Fibroblast of villous mesenchyme (primary cell): ENCODE results near the gene CRTAC1. TPM values are rescaled to one million over a fixed set of nuclear protein-coding genes. Genes with fewer than 3 reads are reported as not detected.

ENCODE experiments used
- DNase-seq: peaks from one replicate; pipeline ENCODE4 v3.0.0-alpha.2; 2010; ENCODE audit warnings: low read depth
- H3K4me3 ChIP-seq: 2 replicates; pipeline ENCODE4 v1.5.1; 2011; ENCODE audit warnings: low read depth, mild to moderate bottlenecking, low read length
- total RNA-seq: library from RNA; depleted of rRNA; stranded (reverse); fragments of >200 nt; gene quantifications from 2 replicates; pipeline ENCODE4 v1.2.3, GENCODE V29; 2012
- TF ChIP-seq, protein P1 (sequence below): IDR thresholded peaks from 2 replicates; pipeline ENCODE4 v1.5.1; 2012; ENCODE audit warnings: low read depth, mild to moderate bottlenecking, low read length; ENCODE audit not compliant: insufficient read depth

The CRTAC1 gene
- total RNA-seq, 1 donor = not detected

DNA sequence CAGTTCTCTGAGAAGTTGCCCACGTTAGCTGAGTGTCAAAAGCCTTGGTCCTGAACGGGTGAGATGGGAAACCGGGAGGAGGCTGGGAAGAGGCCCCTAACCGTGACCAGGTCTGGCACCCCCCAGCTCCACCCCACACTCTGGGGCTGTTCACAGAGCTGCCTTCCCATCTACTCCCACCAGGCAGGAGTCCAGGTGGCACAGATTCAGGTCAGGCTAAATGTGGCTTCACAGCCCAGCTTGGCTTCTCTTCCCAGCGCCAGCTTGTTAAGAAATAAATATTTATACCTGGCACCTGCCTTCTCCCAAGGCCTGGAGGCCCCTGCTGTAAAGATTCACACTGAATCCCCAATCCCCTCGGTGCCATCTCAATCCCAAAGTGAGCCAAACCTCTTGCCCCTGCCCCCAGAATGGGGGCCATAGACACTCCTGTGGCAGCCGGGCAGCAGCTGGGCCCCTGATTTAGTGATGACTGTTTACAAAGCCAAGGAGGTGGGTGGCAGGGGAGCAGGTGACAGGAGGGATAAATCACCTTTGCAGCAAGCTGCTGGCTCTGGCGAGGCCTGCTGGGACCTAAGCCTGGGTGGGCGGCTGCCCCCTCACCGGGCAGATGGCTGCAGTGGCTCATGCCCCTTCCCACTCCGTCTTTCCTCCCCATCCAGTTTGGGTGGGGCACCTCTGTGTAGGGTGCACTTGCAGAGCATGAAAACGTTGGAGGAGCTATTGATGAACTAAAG is 108.2 kb downstream of the CRTAC1 start:
- TF ChIP-seq, protein P1, sequence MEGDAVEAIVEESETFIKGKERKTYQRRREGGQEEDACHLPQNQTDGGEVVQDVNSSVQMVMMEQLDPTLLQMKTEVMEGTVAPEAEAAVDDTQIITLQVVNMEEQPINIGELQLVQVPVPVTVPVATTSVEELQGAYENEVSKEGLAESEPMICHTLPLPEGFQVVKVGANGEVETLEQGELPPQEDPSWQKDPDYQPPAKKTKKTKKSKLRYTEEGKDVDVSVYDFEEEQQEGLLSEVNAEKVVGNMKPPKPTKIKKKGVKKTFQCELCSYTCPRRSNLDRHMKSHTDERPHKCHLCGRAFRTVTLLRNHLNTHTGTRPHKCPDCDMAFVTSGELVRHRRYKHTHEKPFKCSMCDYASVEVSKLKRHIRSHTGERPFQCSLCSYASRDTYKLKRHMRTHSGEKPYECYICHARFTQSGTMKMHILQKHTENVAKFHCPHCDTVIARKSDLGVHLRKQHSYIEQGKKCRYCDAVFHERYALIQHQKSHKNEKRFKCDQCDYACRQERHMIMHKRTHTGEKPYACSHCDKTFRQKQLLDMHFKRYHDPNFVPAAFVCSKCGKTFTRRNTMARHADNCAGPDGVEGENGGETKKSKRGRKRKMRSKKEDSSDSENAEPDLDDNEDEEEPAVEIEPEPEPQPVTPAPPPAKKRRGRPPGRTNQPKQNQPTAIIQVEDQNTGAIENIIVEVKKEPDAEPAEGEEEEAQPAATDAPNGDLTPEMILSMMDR = no peak
- DNase-seq = no peak
- no peak overlapping the region for H3K4me3 ChIP-seq

DNA sequence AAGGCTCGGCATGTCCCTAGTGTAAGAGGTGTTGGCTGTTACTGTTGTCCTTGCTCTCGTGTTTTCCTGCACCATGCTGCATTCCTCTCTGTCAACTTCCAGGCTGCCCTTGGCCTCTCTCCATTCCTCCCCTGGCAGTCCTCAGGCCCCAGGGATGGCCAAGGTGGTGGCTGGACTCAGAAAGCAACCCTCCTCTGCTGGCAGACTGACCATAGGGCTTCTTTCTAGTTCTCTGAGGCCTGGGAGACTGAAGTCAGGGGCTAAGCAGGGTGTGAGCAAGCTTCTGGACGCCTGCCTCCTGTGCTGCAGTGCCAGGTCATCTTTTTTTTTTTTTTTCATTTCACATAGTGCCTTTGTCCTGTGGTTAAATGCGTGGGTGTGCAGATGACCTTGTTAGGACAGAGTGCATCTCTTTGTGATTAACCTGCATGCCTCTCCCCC is 108.8 kb downstream of the CRTAC1 start:
- H3K4me3 ChIP-seq = no peak overlapping the region
- no peak for DNase-seq
- TF ChIP-seq, protein P1 = no peak

DNA sequence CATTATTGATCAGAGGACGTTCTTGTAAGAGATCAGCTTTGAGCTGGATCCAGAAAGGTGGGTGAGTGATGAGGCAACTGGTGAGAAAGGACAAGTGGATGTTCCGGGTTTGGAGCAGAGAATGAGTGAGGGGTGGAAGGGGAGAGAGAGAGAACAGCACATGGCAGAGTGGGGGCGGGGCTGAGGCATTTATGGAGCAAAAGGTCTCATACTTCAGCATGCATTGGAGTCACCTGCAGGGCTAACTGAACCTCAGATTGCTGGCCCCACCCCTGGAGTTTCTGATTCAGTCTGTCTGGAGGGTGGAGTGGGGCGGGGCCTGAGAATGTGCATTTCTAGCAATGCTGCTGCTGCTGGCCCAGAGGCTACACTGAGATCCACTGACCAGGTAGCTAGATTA is 109.6 kb downstream of the CRTAC1 start:
- DNase-seq = no peak
- TF ChIP-seq, protein P1 = no peak
- no peak overlapping the region for H3K4me3 ChIP-seq

DNA sequence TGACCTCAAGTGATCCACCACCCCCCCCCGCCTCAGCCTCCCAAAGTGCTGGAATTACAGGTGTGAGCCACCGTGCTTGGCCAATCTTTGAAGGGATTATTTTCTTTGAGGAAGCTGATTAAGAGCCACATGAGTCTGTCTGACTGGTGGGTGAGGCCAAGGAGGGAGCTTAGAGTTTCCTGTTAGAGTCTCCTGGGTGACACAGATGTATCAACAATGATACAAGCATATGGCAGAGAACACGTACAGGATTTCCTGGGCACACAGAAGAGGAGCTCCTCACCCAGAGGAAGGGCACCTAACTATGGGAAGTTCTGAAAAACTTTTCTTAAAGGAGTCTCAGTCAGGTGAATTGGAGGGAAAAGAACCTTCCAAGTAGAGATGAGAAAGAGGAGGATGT is 111.4 kb downstream of the CRTAC1 start:
- no peak for DNase-seq
- no peak overlapping the region for H3K4me3 ChIP-seq
- TF ChIP-seq, protein P1 = no peak

DNA sequence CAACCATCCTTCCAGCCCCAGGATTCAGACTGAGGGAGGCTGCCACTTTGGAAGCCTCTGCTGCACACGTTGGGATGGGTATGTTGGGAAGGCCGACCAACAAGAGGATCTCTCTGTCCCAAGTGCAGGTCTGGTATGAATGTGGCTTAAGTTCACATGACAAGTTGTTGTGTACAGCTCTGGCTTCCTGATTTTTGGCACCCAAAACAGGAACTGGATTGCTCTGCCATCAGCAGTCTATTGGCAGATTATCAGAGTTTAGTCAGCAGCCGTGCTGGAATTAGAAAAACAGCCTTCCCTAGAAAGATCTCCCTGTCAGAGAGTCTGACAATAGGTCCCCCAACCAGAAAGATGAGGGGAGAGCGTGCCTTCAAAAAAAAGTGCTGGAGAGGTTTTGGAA is 113.8 kb downstream of the CRTAC1 start:
- no peak for DNase-seq
- no peak overlapping the region for H3K4me3 ChIP-seq
- TF ChIP-seq, protein P1 = no peak

DNA sequence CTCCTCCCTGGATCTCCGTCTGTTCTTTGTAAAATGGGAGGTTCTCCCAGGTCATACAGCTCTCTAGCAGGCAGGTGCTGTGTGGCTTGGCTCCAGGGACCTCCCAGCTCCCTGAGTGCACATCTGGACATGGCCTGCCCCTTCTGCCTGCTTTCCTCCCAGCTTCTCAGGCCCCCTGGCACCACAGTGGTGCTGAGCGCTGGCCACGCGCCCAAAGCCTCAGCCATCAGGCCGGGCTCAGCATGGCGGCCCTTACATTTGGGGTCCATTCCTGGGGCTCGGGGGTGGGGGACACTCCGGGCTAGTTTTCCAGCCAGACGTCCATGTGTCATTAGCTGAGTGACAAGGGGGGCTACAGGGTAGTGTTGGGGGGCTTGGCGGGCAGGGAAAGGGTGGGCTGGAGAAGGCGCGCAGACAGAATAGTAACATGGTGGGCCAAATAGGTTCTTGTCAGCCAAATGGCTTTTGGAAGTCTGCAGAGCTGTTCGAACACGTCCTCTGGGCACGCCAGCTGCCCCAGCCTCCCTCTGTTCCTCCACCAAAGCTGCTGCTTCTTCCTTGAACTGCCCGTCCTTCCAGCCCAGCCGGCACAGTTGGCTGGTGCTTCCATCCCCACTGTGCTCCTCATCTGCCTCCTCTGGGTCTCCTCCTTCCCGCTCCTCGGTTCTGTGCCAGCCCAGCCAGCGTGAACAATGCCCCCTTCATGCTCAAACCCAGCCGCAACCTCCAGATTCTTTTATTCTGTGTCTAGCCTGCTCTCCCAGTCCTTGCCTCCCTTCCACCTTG is 114.9 kb downstream of the CRTAC1 start:
- no peak for DNase-seq
- H3K4me3 ChIP-seq = no peak overlapping the region
- TF ChIP-seq, protein P1 = no peak
